Psoas muscle (tissue), 8 donors: ENCODE results near the gene EPHA4. TPM values are rescaled to one million over a fixed set of nuclear protein-coding genes. Genes with fewer than 3 reads are reported as not detected.

Experiments used
- ATAC-seq, 4 donors: fragments of 200-7000 bp; cut with Tn5 transposase; one replicate each; pipeline ENCODE4 v1.9.1; 2020; ENCODE audit warnings: moderate library complexity in 3 of 4, mild to moderate bottlenecking in 2 of 4
- DNase-seq, 2 donors: peaks; one replicate each; pipeline ENCODE4 v3.0.0-alpha.2; 2020
- H3K27ac ChIP-seq: fragments of 200-600 bp; one replicate; pipeline ENCODE4 v1.8.0; 2022
- H3K27me3 ChIP-seq, 3 donors: fragments of 200-600 bp in 1 of 3; one replicate each; pipeline versions ENCODE4 v1.6.1 to v1.8.0; 2013 to 2022; ENCODE audit warnings: low read length in 2 of 3, mild to moderate bottlenecking in 2 of 3, moderate library complexity in 1 of 3; ENCODE audit not compliant: insufficient read depth in 3 of 3
- H3K36me3 ChIP-seq, 2 donors: fragments of 200-600 bp in 1 of 2; one replicate each; pipeline versions ENCODE4 v1.6.1 to v1.8.0; 2013 to 2022; ENCODE audit warnings: low read depth in 1 of 2, mild to moderate bottlenecking in 1 of 2, moderate library complexity in 1 of 2; ENCODE audit not compliant: insufficient read depth in 1 of 2
- H3K4me1 ChIP-seq: fragments of 200-600 bp; one replicate; pipeline ENCODE4 v1.8.0; 2022
- H3K4me3 ChIP-seq: fragments of 200-600 bp; one replicate; pipeline ENCODE4 v1.8.0; 2022; ENCODE audit warnings: mild to moderate bottlenecking
- H3K9me3 ChIP-seq: fragments of 200-600 bp; one replicate; pipeline ENCODE4 v1.8.0; 2022
- CTCF ChIP-seq: fragments of 200-600 bp; IDR thresholded peaks from one replicate; pipeline ENCODE4 v1.8.0; 2022; ENCODE audit warnings: antibody characterized with exemption
- WGBS, 3 donors: extraction: QIAGEN DNeasy Blood & Tissue Kit; methylation state at CpG; one replicate each; pipeline versions ENCODE4 v1.1.6 to v1.1.7; 2013; 5-methylcytosine and 5-hydroxymethylcytosine counted together
- intact Hi-C, 2 donors: fragments of 100-400 bp; cut with DNase I; formaldehyde crosslinking; loops; one replicate each; pipeline versions ENCODE4 v1.11.0 to v1.14.2; 2022
- polyA plus RNA-seq, 3 donors: library from polyadenylated mRNA; stranded (reverse); fragments of 200-250 nt; gene quantifications; one replicate each; pipeline ENCODE4 v1.2.3, GENCODE V29; 2013
- total RNA-seq, 4 donors: library from RNA; stranded (reverse); fragmentation: NEBNext Ultra II Directional in 2 of 4; extraction: Animal tissue kit (Norgen Biotek cat#: 25700) in 2 of 4; gene quantifications; one replicate each; pipeline versions ENCODE4 v1.2.1 to v1.2.4, GENCODE V29; 2021 to 2023
- donor health status: healthy with polysubstance abuse.
- donor health status: DM: no; HTN: no; CAD: no; lungs with moderate emphysema.
- donor health status: Bipolar disorder and iron deficiency.
- donor health status: healthy.
- donor health status: DM: yes; HTN: yes; CAD: no.
- donor health status: DM: no; HTN: no; CAD: no.
- donor health status: DM: no; HTN: no; CAD: no.
- donor health status: DM: yes; HTN: yes; CAD: no.

The EPHA4 gene
- total and polyA plus RNA-seq, 7 donors = 0.76 to 6.3 (median 3.8) TPM

GRCh38 chr2:221439761-221440479, 132.2 kb downstream of the EPHA4 start:
- no peak for TF ChIP-seq CTCF
- ATAC-seq = no peak
- WGBS, 3 donors = 65 to 67% (median 66%) methylated on average over 11 of the region's 11 CpGs
- peaks cover 12% of the 10 kb centered on the region for H3K4me1 ChIP-seq
- H3K9me3 ChIP-seq = no peaks in the 10 kb centered on the region
- no peak overlapping the region for H3K27ac ChIP-seq
- H3K4me3 ChIP-seq = no peak overlapping the region
- intact Hi-C loops = loop anchor here in 1 of 2 donors (5.0 kb wide), 2 partner anchors 112 to 132 kb away; partner anchors contain the start of gene EPHA4
- H3K36me3 ChIP-seq = peaks cover 0 to 20% of the 10 kb centered on the region in 2 donors
- no peak for DNase-seq
- no peaks in the 10 kb centered on the region for H3K27me3 ChIP-seq

GRCh38 chr2:221437056-221437455, 135.0 kb downstream of the EPHA4 start:
- H3K27ac ChIP-seq = no peak overlapping the region
- TF ChIP-seq CTCF = no peak
- H3K4me3 ChIP-seq = no peak overlapping the region
- H3K27me3 ChIP-seq = no peaks in the 10 kb centered on the region
- ATAC-seq (no peak), DNase-seq (no peak)
- peaks cover 0 to 28% of the 10 kb centered on the region in 2 donors for H3K36me3 ChIP-seq
- H3K9me3 ChIP-seq = no peaks in the 10 kb centered on the region
- intact Hi-C loops = no loop called here
- H3K4me1 ChIP-seq = no peaks in the 10 kb centered on the region
- WGBS, 3 donors = 92 to 95% (median 93%) methylated on average over 3 of the region's 3 CpGs

GRCh38 chr2:221435171-221435570, 136.9 kb downstream of the EPHA4 start:
- no peaks in the 10 kb centered on the region for H3K9me3 ChIP-seq
- DNase-seq = no peak
- no peaks in the 10 kb centered on the region for H3K27me3 ChIP-seq
- H3K4me1 ChIP-seq = no peaks in the 10 kb centered on the region
- WGBS, 3 donors = 48 to 49% (median 48%) methylated on average over 2 of the region's 2 CpGs
- H3K4me3 ChIP-seq = no peak overlapping the region
- no peak overlapping the region for H3K27ac ChIP-seq
- no peak for ATAC-seq
- TF ChIP-seq CTCF = no peak
- intact Hi-C loops = no loop called here
- peaks cover 0 to 21% of the 10 kb centered on the region in 2 donors for H3K36me3 ChIP-seq

GRCh38 chr2:221434142-221434541, 138.0 kb downstream of the EPHA4 start:
- Histone ChIP-seq H3K9me3 (no peaks in the 10 kb centered on the region), H3K4me3 (no peak overlapping the region), H3K27ac (no peak overlapping the region), H3K27me3 (no peaks in the 10 kb centered on the region), H3K36me3 (peaks cover 0 to 21% of the 10 kb centered on the region in 2 donors), H3K4me1 (no peaks in the 10 kb centered on the region)
- ATAC-seq = no peak
- TF ChIP-seq CTCF = no peak
- no peak for DNase-seq
- intact Hi-C loops = no loop called here
- 89 to 94% (median 93%) methylated on average over 7 of the region's 7 CpGs for WGBS, 3 donors

- H3K9me3 ChIP-seq = no peaks in the 10 kb centered on the region
- peaks cover 0 to 21% of the 10 kb centered on the region in 2 donors for H3K36me3 ChIP-seq
- H3K27me3 ChIP-seq = no peaks in the 10 kb centered on the region
- 96 to 98% (median 97%) methylated on average over 3 of the region's 3 CpGs for WGBS, 3 donors
- no peak overlapping the region for H3K27ac ChIP-seq
- H3K4me1 ChIP-seq = no peaks in the 10 kb centered on the region
- H3K4me3 ChIP-seq = no peak overlapping the region
- ATAC-seq (no peak), DNase-seq (no peak)
- TF ChIP-seq CTCF = no peak
- intact Hi-C loops = no loop called here
These were observed 140.6 kb downstream of the EPHA4 start for GRCh38 chr2:221431477-221431876.
